HG03565 (cell line): ENCODE measurements around the gene GATA5.

Experiments used
- ATAC-seq: cut with Tn5 transposase; IDR thresholded peaks from one replicate; pipeline ENCODE4 v1.9.1; 2021; ENCODE audit warnings: mild to moderate bottlenecking, moderate library complexity; ENCODE audit not compliant: unreplicated experiment

GATA5 gene

GRCh38 chr20:62457098-62457497 lies 18.7 kb downstream of the GATA5 start:
- ATAC-seq, result no peak

- ATAC-seq, result no peak
Measured at GRCh38 chr20:62455929-62456328, 19.9 kb downstream of the GATA5 start.

GRCh38 chr20:62454904-62455636 lies 20.7 kb downstream of the GATA5 start:
- ATAC-seq, result no peak

GRCh38 chr20:62453186-62453808 lies 22.5 kb downstream of the GATA5 start:
- ATAC-seq, result no peak

GRCh38 chr20:62452475-62453095 lies 23.2 kb downstream of the GATA5 start:
- ATAC-seq, result no peak

- ATAC-seq, result no peak
Measured at GRCh38 chr20:62451970-62452369, 23.8 kb downstream of the GATA5 start.

GRCh38 chr20:62451156-62451767 lies 24.5 kb downstream of the GATA5 start:
- no peak for ATAC-seq

GRCh38 chr20:62449951-62450691 lies 25.7 kb downstream of the GATA5 start:
- no peak for ATAC-seq

GRCh38 chr20:62448788-62449187 lies 27.0 kb downstream of the GATA5 start:
- no peak for ATAC-seq

GRCh38 chr20:62448038-62448437 lies 27.8 kb downstream of the GATA5 start:
- ATAC-seq, result no peak

- no peak for ATAC-seq
Measured at GRCh38 chr20:62446888-62447869, 28.6 kb downstream of the GATA5 start.

GRCh38 chr20:62446481-62446880 lies 29.3 kb downstream of the GATA5 start:
- ATAC-seq, result no peak

GRCh38 chr20:62445553-62446340 lies 30.0 kb downstream of the GATA5 start:
- ATAC-seq, result no peak

- no peak for ATAC-seq
Measured at GRCh38 chr20:62444286-62444685, 31.5 kb downstream of the GATA5 start.

- ATAC-seq, result no peak
Measured at GRCh38 chr20:62441987-62442539, 33.7 kb downstream of the GATA5 start.

- ATAC-seq, result no peak
Measured at GRCh38 chr20:62439218-62439617, 36.6 kb downstream of the GATA5 start.

GRCh38 chr20:62437927-62438326 lies 37.9 kb downstream of the GATA5 start:
- no peak for ATAC-seq

GRCh38 chr20:62437496-62437895 lies 38.3 kb downstream of the GATA5 start:
- no peak for ATAC-seq

GRCh38 chr20:62436692-62437091 lies 39.1 kb downstream of the GATA5 start:
- ATAC-seq, result no peak
